ENCODE data around the gene SNX10. TPM values are rescaled to one million over a fixed set of nuclear protein-coding genes. Genes with fewer than 3 reads are reported as not detected.

Gene SNX10
- total and polyA plus RNA-seq, 5 experiments from 2014 or later = 6.1 to 14.7 (median 10.9) TPM

GRCh38 chr7:26345837-26346236 is 54.2 kb downstream of the SNX10 start:
- H3K27ac Mint-ChIP-seq = no peak overlapping the region
- POLR2A ChIA-PET = interaction anchor here (1.3 kb wide), 1 partner anchor 146 kb away, joined by 3 read pairs; no protein-coding TSS in a partner anchor
- ATAC-seq (no peak), DNase-seq (no peak)
- no peaks in the 10 kb centered on the region for H3K9me3 Mint-ChIP-seq
- H3K4me1 Mint-ChIP-seq = peaks cover 0 to 6% (median 0%) of the 10 kb centered on the region in 4 donors
- H3K27me3 Mint-ChIP-seq = no peaks in the 10 kb centered on the region
- no peak overlapping the region for H3K4me3 Mint-ChIP-seq
- H3K36me3 Mint-ChIP-seq = peaks cover 0 to 43% (median 12%) of the 10 kb centered on the region in 3 donors

DNA sequence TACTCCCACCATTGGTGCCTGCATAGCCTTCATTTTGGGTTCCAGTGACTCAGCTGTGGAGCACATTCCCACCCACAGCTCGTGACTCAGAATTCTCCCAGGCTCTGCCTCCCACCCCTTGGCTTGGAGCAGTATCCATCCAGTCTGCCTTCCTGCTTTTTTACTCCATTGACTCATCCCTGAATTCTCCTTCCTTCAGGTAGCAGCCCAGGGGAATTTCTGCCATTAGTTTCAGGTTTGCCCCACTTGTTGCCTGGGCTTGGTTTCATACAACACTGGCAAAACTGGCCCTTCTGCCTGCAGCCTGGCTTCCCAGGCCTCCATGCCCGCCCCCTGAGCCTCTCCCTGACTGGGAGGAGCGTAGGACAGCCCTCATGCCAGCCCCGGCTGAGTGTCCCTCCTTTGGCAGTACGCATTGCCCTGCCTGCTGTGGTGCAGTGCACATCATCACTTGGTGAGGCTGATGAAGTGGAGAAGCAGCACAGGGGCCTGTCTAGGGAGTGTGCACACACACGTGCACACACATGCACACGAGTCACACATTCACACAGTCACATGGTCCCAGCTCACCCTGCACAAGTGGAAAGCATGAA is 55.0 kb downstream of the SNX10 start:
- POLR2A ChIA-PET = interaction anchor here (1.3 kb wide), 1 partner anchor 147 kb away, joined by 3 read pairs; no protein-coding TSS in a partner anchor
- H3K36me3 Mint-ChIP-seq = peaks cover 0 to 48% (median 18%) of the 10 kb centered on the region in 3 donors
- ATAC-seq (no peak), DNase-seq (no peak)
- H3K9me3 Mint-ChIP-seq = no peaks in the 10 kb centered on the region
- no peaks in the 10 kb centered on the region for H3K27me3 Mint-ChIP-seq
- peaks cover 0 to 6% (median 0%) of the 10 kb centered on the region in 4 donors for H3K4me1 Mint-ChIP-seq
- H3K27ac Mint-ChIP-seq = peak overlapping the region in 1 of 10 donors; percentile 18
- H3K4me3 Mint-ChIP-seq = no peak overlapping the region

DNA sequence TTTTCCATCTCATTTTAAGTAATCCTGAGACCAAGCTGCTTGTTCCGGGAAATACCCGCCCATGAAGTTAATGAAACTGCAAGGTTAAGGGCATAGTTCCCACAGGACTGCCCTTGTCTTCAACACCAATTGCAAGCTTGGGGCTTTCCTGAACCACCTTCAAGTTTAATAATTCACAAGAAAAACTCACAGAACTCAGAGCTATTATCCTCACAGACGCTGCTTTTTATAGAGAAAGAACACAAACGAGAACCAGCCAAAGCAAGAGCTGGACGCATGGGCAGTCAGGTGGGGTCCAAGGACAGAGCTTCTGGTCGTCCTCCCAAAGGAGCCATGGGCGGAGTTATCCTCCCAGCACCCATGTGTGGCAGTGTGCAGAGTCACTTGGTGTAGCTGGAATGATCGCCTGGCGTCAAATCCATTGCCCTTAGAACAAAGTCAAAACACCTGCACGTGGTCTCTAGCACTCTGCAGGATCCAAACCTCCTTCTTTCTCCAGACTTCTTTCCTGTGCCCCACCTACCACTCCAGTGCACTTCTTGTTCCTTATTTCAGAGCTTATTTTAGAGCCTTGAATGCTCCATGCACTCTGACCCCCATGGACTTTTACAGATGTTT is 56.7 kb downstream of the SNX10 start:
- H3K9me3 Mint-ChIP-seq = no peaks in the 10 kb centered on the region
- POLR2A ChIA-PET = no interaction called here
- no peak for DNase-seq
- peaks cover 0 to 5% (median 0%) of the 10 kb centered on the region in 4 donors for H3K4me1 Mint-ChIP-seq
- H3K27ac Mint-ChIP-seq = peak overlapping the region in 1 of 10 donors; percentile 35
- no peak overlapping the region for H3K4me3 Mint-ChIP-seq
- no peak for ATAC-seq
- no peaks in the 10 kb centered on the region for H3K27me3 Mint-ChIP-seq
- peaks cover 0 to 52% (median 19%) of the 10 kb centered on the region in 3 donors for H3K36me3 Mint-ChIP-seq

GRCh38 chr7:26349005-26349915 is 57.6 kb downstream of the SNX10 start:
- Mint-ChIP-seq H3K27me3 (no peaks in the 10 kb centered on the region), H3K36me3 (peaks cover 0 to 51% (median 18%) of the 10 kb centered on the region in 3 donors), H3K4me3 (no peak overlapping the region), H3K27ac (no peak overlapping the region), H3K4me1 (peaks cover 0 to 5% (median 0%) of the 10 kb centered on the region in 4 donors), H3K9me3 (no peaks in the 10 kb centered on the region)
- DNase-seq = no peak
- ATAC-seq = no peak
- POLR2A ChIA-PET = no interaction called here

DNA sequence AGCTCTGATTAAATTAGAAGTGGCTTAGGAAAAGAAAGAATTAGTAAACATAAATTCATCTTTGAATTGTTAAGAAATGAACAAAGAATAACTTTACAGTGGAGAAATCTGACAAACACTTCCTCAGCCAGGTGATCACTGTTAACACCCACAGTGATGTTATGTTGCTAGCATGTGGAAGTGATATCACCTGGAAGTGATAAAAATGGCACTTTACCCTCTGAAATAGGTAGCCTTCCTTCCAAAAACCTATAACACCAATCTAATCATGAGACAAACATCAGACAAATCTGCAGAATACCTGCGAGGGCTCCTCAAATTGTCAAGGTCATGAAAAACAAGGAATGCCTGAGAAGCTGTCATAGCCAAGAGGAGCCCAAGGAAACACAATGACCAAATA is 59.5 kb downstream of the SNX10 start:
- Mint-ChIP-seq H3K4me1 (no peaks in the 10 kb centered on the region), H3K4me3 (no peak overlapping the region), H3K36me3 (peaks cover 0 to 45% (median 18%) of the 10 kb centered on the region in 3 donors), H3K9me3 (no peaks in the 10 kb centered on the region), H3K27ac (no peak overlapping the region), H3K27me3 (no peaks in the 10 kb centered on the region)
- DNase-seq = no peak
- POLR2A ChIA-PET = no interaction called here
- no peak for ATAC-seq

- H3K27me3 Mint-ChIP-seq = no peaks in the 10 kb centered on the region
- POLR2A ChIA-PET = no interaction called here
Measured at GRCh38 chr7:26356229-26356628, 64.6 kb downstream of the SNX10 start.

GRCh38 chr7:26356929-26357798 is 65.5 kb downstream of the SNX10 start:
- peak overlapping the region in 2 of 10 donors; percentile 42 to 55 for H3K27ac Mint-ChIP-seq
- no peaks in the 10 kb centered on the region for H3K9me3 Mint-ChIP-seq
- peaks cover 0 to 13% (median 4%) of the 10 kb centered on the region in 3 donors for H3K36me3 Mint-ChIP-seq
- ATAC-seq (no peak), DNase-seq (no peak)
- no peak overlapping the region for H3K4me3 Mint-ChIP-seq
- H3K27me3 Mint-ChIP-seq = no peaks in the 10 kb centered on the region
- POLR2A ChIA-PET = no interaction called here
- H3K4me1 Mint-ChIP-seq = peaks cover 0 to 14% (median 0%) of the 10 kb centered on the region in 4 donors

More at GRCh38 chr7:26356229-26356628, 64.6 kb downstream of the SNX10 start:
- H3K36me3 Mint-ChIP-seq = peaks cover 0 to 15% (median 9%) of the 10 kb centered on the region in 3 donors
- peaks cover 0 to 14% (median 0%) of the 10 kb centered on the region in 4 donors for H3K4me1 Mint-ChIP-seq
- H3K9me3 Mint-ChIP-seq = no peaks in the 10 kb centered on the region
- ATAC-seq = no peak
- DNase-seq = no peak
- H3K27ac Mint-ChIP-seq = no peak overlapping the region
- H3K4me3 Mint-ChIP-seq = no peak overlapping the region

DNA sequence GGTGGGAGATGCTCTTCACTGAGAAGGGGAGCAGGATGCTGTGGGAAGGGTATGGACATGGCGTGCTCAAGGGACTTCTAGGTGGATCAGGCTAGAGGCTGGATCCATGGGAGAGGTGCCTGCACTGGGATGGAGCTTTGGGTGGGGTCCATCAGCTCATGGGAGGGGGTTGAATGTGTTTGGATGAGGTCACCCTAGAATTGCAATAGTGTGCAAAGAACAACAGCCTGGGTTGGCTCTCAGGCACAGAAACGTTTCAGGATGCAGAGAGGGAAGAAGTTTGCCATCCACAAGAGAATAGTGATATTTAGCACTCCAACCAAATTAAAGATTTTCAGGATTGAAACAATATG is 66.1 kb downstream of the SNX10 start:
- ATAC-seq (no peak), DNase-seq (no peak)
- Mint-ChIP-seq H3K27ac (no peak overlapping the region), H3K9me3 (no peaks in the 10 kb centered on the region), H3K27me3 (no peaks in the 10 kb centered on the region), H3K36me3 (peaks cover 0 to 11% (median under 1%) of the 10 kb centered on the region in 3 donors), H3K4me3 (peak overlapping the region in 1 of 10 donors; percentile 42), H3K4me1 (peaks cover 0 to 14% (median 0%) of the 10 kb centered on the region in 4 donors)
- POLR2A ChIA-PET = no interaction called here

DNA sequence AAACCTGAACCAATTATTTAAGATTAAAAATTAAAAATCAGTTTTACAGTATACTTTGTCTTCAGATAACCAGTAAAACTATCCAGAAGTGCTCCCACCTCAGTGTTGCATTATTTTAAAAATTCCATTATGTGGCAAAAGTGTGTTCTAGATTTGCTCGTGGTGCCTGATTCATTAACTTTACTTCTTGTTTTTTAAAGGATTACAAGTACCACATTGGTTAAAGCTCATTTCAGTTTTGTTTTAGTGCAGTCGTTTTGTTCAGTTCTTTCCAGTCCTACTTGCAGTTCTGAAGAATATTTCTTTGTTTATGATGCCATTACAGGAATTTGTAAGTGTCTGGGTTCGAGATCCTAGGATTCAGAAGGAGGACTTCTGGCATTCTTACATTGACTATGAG is 69.0 kb downstream of the SNX10 start:
- Mint-ChIP-seq H3K27me3 (no peaks in the 10 kb centered on the region), H3K9me3 (no peaks in the 10 kb centered on the region), H3K4me3 (peak overlapping the region in 1 of 10 donors; percentile 37), H3K4me1 (peaks cover 0 to 21% (median 4%) of the 10 kb centered on the region in 4 donors), H3K36me3 (peaks cover 0 to 7% (median 0%) of the 10 kb centered on the region in 3 donors), H3K27ac (peak overlapping the region in 1 of 10 donors; percentile 21)
- POLR2A ChIA-PET = no interaction called here
- ATAC-seq (no peak), DNase-seq (no peak)

DNA sequence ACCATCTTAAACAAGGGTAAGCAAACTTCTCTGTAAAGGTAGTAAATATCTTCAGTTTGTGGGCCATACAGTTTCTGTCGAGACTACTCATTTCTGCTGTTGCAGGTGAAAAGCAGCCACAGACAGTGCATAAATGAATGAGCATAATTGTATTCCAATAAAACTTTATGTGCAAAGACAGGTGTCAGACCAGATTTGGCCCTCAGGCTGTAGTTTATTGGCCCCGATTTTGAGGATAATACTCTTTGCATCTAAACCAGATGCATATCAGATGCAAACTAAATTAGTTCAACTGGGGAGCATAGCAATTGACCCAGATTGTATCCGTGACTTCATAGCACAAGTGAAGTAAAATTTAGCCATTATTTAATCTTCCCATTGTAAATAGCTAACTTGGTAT is 70.0 kb downstream of the SNX10 start:
- ATAC-seq = no peak

DNA sequence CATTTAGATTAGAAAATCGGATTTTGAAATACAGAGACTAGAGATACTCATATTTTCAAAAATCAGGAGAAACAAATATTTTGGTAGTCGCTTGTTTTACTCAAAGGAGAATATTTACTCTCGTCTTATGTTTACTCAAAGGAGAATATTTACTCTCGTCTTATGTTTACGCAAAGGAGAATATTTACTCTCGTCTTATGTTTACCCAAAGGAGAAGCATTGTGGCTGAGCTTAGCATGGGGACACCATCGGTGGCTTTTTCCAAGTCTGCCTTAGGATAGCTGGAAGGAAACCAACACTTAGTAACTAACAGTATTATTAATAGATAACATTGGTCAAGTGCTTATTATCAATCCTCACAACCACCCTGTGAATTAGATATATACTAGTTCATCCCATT is 71.8 kb downstream of the SNX10 start:
- Mint-ChIP-seq H3K4me3 (no peak overlapping the region), H3K36me3 (peaks cover 0 to 6% (median 0%) of the 10 kb centered on the region in 3 donors), H3K27me3 (no peaks in the 10 kb centered on the region), H3K9me3 (no peaks in the 10 kb centered on the region), H3K4me1 (peaks cover 0 to 21% (median 4%) of the 10 kb centered on the region in 4 donors), H3K27ac (no peak overlapping the region)
- no peak for ATAC-seq
- POLR2A ChIA-PET = no interaction called here
- no peak for DNase-seq

More for the DNA sequence above, 70.0 kb downstream of the SNX10 start:
- Mint-ChIP-seq H3K9me3 (no peaks in the 10 kb centered on the region), H3K36me3 (peaks cover 0 to 9% (median 0%) of the 10 kb centered on the region in 3 donors), H3K4me3 (no peak overlapping the region), H3K4me1 (peaks cover 0 to 21% (median 4%) of the 10 kb centered on the region in 4 donors), H3K27ac (no peak overlapping the region), H3K27me3 (no peaks in the 10 kb centered on the region)
- POLR2A ChIA-PET = no interaction called here
- no peak for DNase-seq

Data from naive thymus-derived CD8-positive, alpha-beta T cell (primary cell).